Neural progenitor cell (in vitro differentiated cells): Measurements from ENCODE around the gene UGP2. TPM values are rescaled to one million over a fixed set of nuclear protein-coding genes. Genes with fewer than 3 reads are reported as not detected.
A peak's percentile ranks its signal among the peaks of the same experiment; 100 is the strongest.
"Not testable (repeated sequence)": the region's sequence is repeated elsewhere in the genome, so short reads cannot be mapped to it uniquely, and the experiment has no call there.

ENCODE experiments used
- DNase-seq: peaks from one replicate; pipeline ENCODE4 v3.0.0-alpha.2; 2016; ENCODE audit warnings: low spot score
- H2AFZ ChIP-seq: fragments of 200-600 bp; sonication (generic); replicated peaks from 2 replicates; pipeline ENCODE4 v1.6.1; 2016; ENCODE audit warnings: antibody characterized with exemption
- H3F3A ChIP-seq: fragments of 200-600 bp; sonication (generic); 2 replicates; pipeline ENCODE4 v1.6.1; 2016; ENCODE audit warnings: antibody characterized with exemption, low read depth
- H3K27ac ChIP-seq: fragments of 200-600 bp; sonication (generic); 2 replicates; pipeline ENCODE4 v1.5.1; 2016; ENCODE audit warnings: mild to moderate bottlenecking
- H3K27me3 ChIP-seq: fragments of 200-600 bp; sonication (generic); 2 replicates; pipeline ENCODE4 v1.6.1; 2016; ENCODE audit warnings: mild to moderate bottlenecking, moderate library complexity
- H3K36me3 ChIP-seq: fragments of 200-600 bp; sonication (generic); 2 replicates; pipeline ENCODE4 v1.5.1; 2016
- H3K4me1 ChIP-seq: fragments of 200-600 bp; sonication (generic); 2 replicates; pipeline ENCODE4 v1.6.1; 2016; ENCODE audit warnings: mixed run types
- H3K4me2 ChIP-seq: fragments of 200-600 bp; sonication (generic); 2 replicates; pipeline ENCODE4 v1.6.1; 2016
- H3K4me3 ChIP-seq: fragments of 200-600 bp; sonication (generic); 2 replicates; pipeline ENCODE4 v1.5.1; 2016
- H3K79me2 ChIP-seq: fragments of 200-600 bp; sonication (generic); 2 replicates; pipeline ENCODE4 v1.6.1; 2016; ENCODE audit warnings: low read depth
- H3K9ac ChIP-seq: fragments of 200-600 bp; sonication (generic); 2 replicates; pipeline ENCODE4 v1.6.1; 2016
- H3K9me3 ChIP-seq: fragments of 200-600 bp; sonication (generic); 2 replicates; pipeline ENCODE4 v1.5.1; 2016; ENCODE audit warnings: low read depth
- H4K20me1 ChIP-seq: fragments of 200-600 bp; sonication (generic); 2 replicates; pipeline ENCODE4 v1.6.1; 2016; ENCODE audit warnings: low read depth
- H3K27ac Mint-ChIP-seq: 3 replicates; pipeline ENCODE4 v1.8.0; 2021; ENCODE audit warnings: mixed read lengths
- H3K27me3 Mint-ChIP-seq: 2 replicates; pipeline ENCODE4 v1.8.0; 2022; ENCODE audit warnings: low read depth, mild to moderate bottlenecking, inconsistent platforms, moderate library complexity, mixed read lengths; ENCODE audit not compliant: insufficient read depth
- H3K36me3 Mint-ChIP-seq: 3 replicates; pipeline ENCODE4 v1.8.0; 2021; ENCODE audit warnings: mixed read lengths
- H3K4me1 Mint-ChIP-seq: 3 replicates; pipeline ENCODE4 v1.8.0; 2021; ENCODE audit warnings: mixed read lengths
- H3K4me3 Mint-ChIP-seq: 3 replicates; pipeline ENCODE4 v1.8.0; 2021; ENCODE audit warnings: mild to moderate bottlenecking, moderate library complexity, mixed read lengths
- H3K9me3 Mint-ChIP-seq: 3 replicates; pipeline ENCODE4 v1.8.0; 2020; ENCODE audit warnings: mixed read lengths
- CTCF ChIP-seq: fragments of 200-600 bp; sonication (generic); IDR thresholded peaks from 2 replicates; pipeline ENCODE4 v1.5.1; 2017; ENCODE audit warnings: antibody characterized with exemption, mild to moderate bottlenecking
- EZH2 ChIP-seq: fragments of 200-600 bp; sonication (generic); IDR thresholded peaks from 2 replicates; pipeline ENCODE4 v1.6.1; 2017; ENCODE audit warnings: antibody characterized with exemption, mild to moderate bottlenecking, moderate library complexity
- EZH2phosphoT487 ChIP-seq: fragments of 200-600 bp; sonication (generic); IDR thresholded peaks from 2 replicates; pipeline ENCODE4 v1.6.1; 2017; ENCODE audit warnings: antibody characterized with exemption
- total RNA-seq: library from RNA; depleted of rRNA; stranded (reverse); fragments of >200 nt; gene quantifications from 2 replicates; pipeline ENCODE4 v1.2.3, GENCODE V29; 2015; ENCODE audit warnings: low replicate concordance

Gene UGP2
- total RNA-seq, 1 donor from 2014 or later, result 126 TPM

- Histone ChIP-seq H3K9ac (no peak overlapping the region), H2AFZ (peak overlapping the region; percentile 54), H3K4me3 (no peak overlapping the region), H3K4me2 (no peak overlapping the region), H3K36me3 (no peaks in the 10 kb centered on the region), H3K79me2 (no peaks in the 10 kb centered on the region), H4K20me1 (no peaks in the 10 kb centered on the region), H3K9me3 (no peaks in the 10 kb centered on the region), H3K4me1 (no peaks in the 10 kb centered on the region), H3K27me3 (no peaks in the 10 kb centered on the region), H3K27ac (no peak overlapping the region), H3F3A (no peaks in the 10 kb centered on the region)
- H3K36me3 Mint-ChIP-seq, result no peaks in the 10 kb centered on the region
- DNase-seq, result no peak
- H3K9me3 Mint-ChIP-seq, result no peaks in the 10 kb centered on the region
- H3K27ac Mint-ChIP-seq, result no peak overlapping the region
- TF ChIP-seq CTCF, result no peak
- TF ChIP-seq EZH2, result no peak
- no peak for TF ChIP-seq EZH2phosphoT487
- no peaks in the 10 kb centered on the region for H3K4me1 Mint-ChIP-seq
- H3K27me3 Mint-ChIP-seq, result no peaks in the 10 kb centered on the region
- no peak overlapping the region for H3K4me3 Mint-ChIP-seq
Measured at GRCh38 chr2:63796796-63797195, 44.9 kb upstream of the UGP2 start.

GRCh38 chr2:63801455-63801854 lies 40.2 kb upstream of the UGP2 start:
- Histone ChIP-seq H3F3A (no peaks in the 10 kb centered on the region), H4K20me1 (no peaks in the 10 kb centered on the region), H3K4me2 (no peak overlapping the region), H3K4me1 (no peaks in the 10 kb centered on the region), H3K9ac (no peak overlapping the region), H3K36me3 (no peaks in the 10 kb centered on the region), H2AFZ (no peak overlapping the region), H3K4me3 (no peak overlapping the region), H3K79me2 (no peaks in the 10 kb centered on the region), H3K27me3 (no peaks in the 10 kb centered on the region), H3K9me3 (no peaks in the 10 kb centered on the region), H3K27ac (no peak overlapping the region)
- DNase-seq, result no peak
- no peaks in the 10 kb centered on the region for H3K36me3 Mint-ChIP-seq
- TF ChIP-seq EZH2phosphoT487, result no peak
- TF ChIP-seq CTCF, result no peak
- peaks cover 3% of the 10 kb centered on the region for H3K27me3 Mint-ChIP-seq
- no peaks in the 10 kb centered on the region for H3K9me3 Mint-ChIP-seq
- no peak overlapping the region for H3K27ac Mint-ChIP-seq
- no peaks in the 10 kb centered on the region for H3K4me1 Mint-ChIP-seq
- no peak overlapping the region for H3K4me3 Mint-ChIP-seq

- Histone ChIP-seq H3K9ac (no peak overlapping the region), H3F3A (no peaks in the 10 kb centered on the region), H3K27me3 (no peaks in the 10 kb centered on the region), H3K4me1 (no peaks in the 10 kb centered on the region), H4K20me1 (no peaks in the 10 kb centered on the region), H3K4me3 (no peak overlapping the region), H3K4me2 (no peak overlapping the region), H3K36me3 (no peaks in the 10 kb centered on the region), H3K79me2 (no peaks in the 10 kb centered on the region), H3K9me3 (no peaks in the 10 kb centered on the region), H2AFZ (no peak overlapping the region), H3K27ac (no peak overlapping the region)
- Mint-ChIP-seq H3K4me3 (no peak overlapping the region), H3K27ac (no peak overlapping the region), H3K36me3 (peaks cover 2% of the 10 kb centered on the region), H3K27me3 (peaks cover 4% of the 10 kb centered on the region), H3K9me3 (peaks cover 4% of the 10 kb centered on the region), H3K4me1 (no peaks in the 10 kb centered on the region)
- no peak for TF ChIP-seq EZH2
- no peak for TF ChIP-seq EZH2phosphoT487
- TF ChIP-seq CTCF, result no peak
- DNase-seq, result no peak
Measured at GRCh38 chr2:63805412-63805811, 36.3 kb upstream of the UGP2 start.

GRCh38 chr2:63808036-63808435 lies 33.7 kb upstream of the UGP2 start:
- not testable (repeated sequence) for H3F3A ChIP-seq, H3K36me3 Mint-ChIP-seq, H3K4me2 ChIP-seq, H2AFZ ChIP-seq, H3K4me3 ChIP-seq, H3K27ac Mint-ChIP-seq, H3K4me1 ChIP-seq, H3K79me2 ChIP-seq, H3K4me3 Mint-ChIP-seq, H3K4me1 Mint-ChIP-seq, H3K9me3 Mint-ChIP-seq, H3K27me3 Mint-ChIP-seq, H3K27ac ChIP-seq, H3K27me3 ChIP-seq, H3K36me3 ChIP-seq, H3K9me3 ChIP-seq, H3K9ac ChIP-seq, DNase-seq, H4K20me1 ChIP-seq

- not testable (repeated sequence) for H4K20me1 ChIP-seq, DNase-seq, H3K27me3 ChIP-seq, H3K4me1 ChIP-seq, H2AFZ ChIP-seq, H3K4me2 ChIP-seq, H3K79me2 ChIP-seq, H3K9me3 ChIP-seq, H3K27ac ChIP-seq, H3K4me3 Mint-ChIP-seq, H3K9me3 Mint-ChIP-seq, H3K4me3 ChIP-seq, H3F3A ChIP-seq, H3K27ac Mint-ChIP-seq, H3K9ac ChIP-seq, H3K4me1 Mint-ChIP-seq, H3K27me3 Mint-ChIP-seq, H3K36me3 ChIP-seq, H3K36me3 Mint-ChIP-seq
Measured at GRCh38 chr2:63808911-63809310, 32.8 kb upstream of the UGP2 start.
